ENCODE measurements around the gene SLC49A4. TPM values are rescaled to one million over a fixed set of nuclear protein-coding genes. Genes with fewer than 3 reads are reported as not detected.

Gene SLC49A4
- 12.5 and 17.4 TPM in 2 replicates for total RNA-seq

GRCh38 chr3:122794779-122795673 is at the start of gene SLC49A4:
Gene SLC49A4 (plus strand): TSS chr3:122795069. CDS start chr3:122795193, 124 bp downstream.

GRCh38 chr3:122793568-122794416 is 1.1 kb upstream of the SLC49A4 start, which contains the start of gene HSPBAP1:
Gene HSPBAP1 (minus strand): TSS chr3:122793831. CDS start chr3:122793680, 151 bp downstream.

Other genes starting within 250 kb of the SLC49A4 start
- 13.0 and 13.3 TPM in 2 replicates for gene PARP9, start 230.8 kb upstream of the SLC49A4 start, total RNA-seq
- 21.7 and 24.7 TPM in 2 replicates for gene DTX3L, start 230.7 kb upstream of the SLC49A4 start, total RNA-seq
- gene PARP15, start 217.4 kb upstream of the SLC49A4 start, total RNA-seq = 0.44 TPM in 1 of 2 replicates, not detected in the other
- gene PARP14, start 114.2 kb upstream of the SLC49A4 start, total RNA-seq = 20.4 and 27.8 TPM in 2 replicates
- gene HSPBAP1, start 1.2 kb upstream of the SLC49A4 start, total RNA-seq = 2.7 and 4.9 TPM in 2 replicates
- gene SEMA5B, start 232.7 kb downstream of the SLC49A4 start, total RNA-seq = not detected in 2 replicates

Measured in cardiac ventricle fibroblast (primary cell).